Testis (tissue), 3 donors: ENCODE measurements around the gene POC1B. TPM values are rescaled to one million over a fixed set of nuclear protein-coding genes. Genes with fewer than 3 reads are reported as not detected.

Source experiments
- DNase-seq: peaks from one replicate; pipeline ENCODE4 v3.0.0-alpha.2; 2019
- H3K27ac ChIP-seq, 2 donors: fragments of 200-600 bp; sonication (generic); one replicate each; pipeline ENCODE4 v1.5.1; 2019
- H3K27me3 ChIP-seq: fragments of 200-600 bp; sonication (generic); one replicate; pipeline ENCODE4 v1.5.1; 2019
- H3K36me3 ChIP-seq: fragments of 200-600 bp; sonication (generic); one replicate; pipeline ENCODE4 v1.5.1; 2017; ENCODE audit warnings: low read depth; ENCODE audit errors: missing control alignments
- H3K4me1 ChIP-seq: fragments of 200-600 bp; sonication (generic); one replicate; pipeline ENCODE4 v1.5.1; 2019
- H3K4me3 ChIP-seq, 2 donors: fragments of 200-600 bp; sonication (generic); one replicate each; pipeline ENCODE4 v1.5.1; 2017 to 2019
- H3K9me3 ChIP-seq: fragments of 200-600 bp; sonication (generic); one replicate; pipeline ENCODE4 v1.5.1; 2017
- CTCF ChIP-seq, 3 experiments: fragments of 450-650 bp in 2 of 3; fragments of 200-600 bp in 1 of 3; sonication (generic) in 1 of 3; IDR thresholded peaks; one replicate each; pipeline ENCODE4 v1.5.1; 2016 to 2019; ENCODE audit warnings: antibody characterized with exemption in 3 of 3, mild to moderate bottlenecking in 2 of 3, moderate library complexity in 1 of 3
- POLR2A ChIP-seq: fragments of 450-650 bp; IDR thresholded peaks from one replicate; pipeline ENCODE4 v1.6.1; 2017; ENCODE audit warnings: antibody characterized with exemption, mild to moderate bottlenecking, moderate library complexity
- WGBS, 2 donors: methylation state at CpG; one replicate each; pipeline ENCODE4 v1.1.5; 2018; 5-methylcytosine and 5-hydroxymethylcytosine counted together
- intact Hi-C: fragments of 100-400 bp; cut with DNase I; formaldehyde crosslinking; loops from one replicate; pipeline ENCODE4 v1.15.1; 2023; ENCODE audit warnings: low total_unique reads
- polyA plus RNA-seq: library from polyadenylated mRNA; stranded (reverse); fragments of 350-450 nt; fragmentation: Illumina TruSeq; extraction: RNeasy Lipid Tissue Mini Kit (QIAGEN cat#74804); gene quantifications from one replicate; pipeline ENCODE4 v1.2.3, GENCODE V29; 2014; ENCODE audit warnings: low read depth, low replicate concordance; ENCODE audit not compliant: insufficient read depth
- total RNA-seq, 2 donors: library from RNA; depleted of rRNA; stranded (reverse); fragments of >200 nt; gene quantifications; one replicate each; pipeline ENCODE4 v1.2.3, GENCODE V29; 2016

The POC1B gene
- total and polyA plus RNA-seq, 3 donors from 2014 or later, result 16.8 to 30.2 (median 21.3) TPM

- Histone ChIP-seq H3K27me3 (no peaks in the 10 kb centered on the region), H3K36me3 (no peaks in the 10 kb centered on the region), H3K9me3 (no peaks in the 10 kb centered on the region), H3K27ac (peak overlapping the region in 1 of 2 donors; percentile 38), H3K4me1 (peaks cover 28% of the 10 kb centered on the region), H3K4me3 (no peak overlapping the region)
- no peak for DNase-seq
- intact Hi-C loops, result loop anchor here (10.0 kb wide), 1 partner anchor 399 kb away; no protein-coding TSS in a partner anchor
- TF ChIP-seq POLR2A (no peak), CTCF (IDR thresholded peaks at IDR 0.05) (no peak)
- WGBS, 2 donors, result 42 to 44% methylated on average over 7 of the region's 7 CpGs
Observed at GRCh38 chr12:89454080-89454848, 71.6 kb downstream of the POC1B start.

- Histone ChIP-seq H3K27ac (peak overlapping the region; percentile 13 to 38), H3K36me3 (no peaks in the 10 kb centered on the region), H3K27me3 (no peaks in the 10 kb centered on the region), H3K9me3 (no peaks in the 10 kb centered on the region), H3K4me1 (peaks cover 28% of the 10 kb centered on the region), H3K4me3 (no peak overlapping the region)
- intact Hi-C loops, result loop anchor here (10.0 kb wide), 1 partner anchor 399 kb away; no protein-coding TSS in a partner anchor
- DNase-seq, result no peak
- no peak for TF ChIP-seq POLR2A
- TF ChIP-seq CTCF (IDR thresholded peaks at IDR 0.05), result no peak
- WGBS, 2 donors, result 45 to 49% methylated on average over 6 of the region's 6 CpGs
Observed at GRCh38 chr12:89453121-89453978, 72.5 kb downstream of the POC1B start.

GRCh38 chr12:89451841-89452251, 74.0 kb downstream of the POC1B start:
- peak; percentile 33 for DNase-seq
- 19 to 21% methylated on average over 9 of the region's 9 CpGs for WGBS, 2 donors

GRCh38 chr12:89450907-89451306, 74.9 kb downstream of the POC1B start:
- intact Hi-C loops, result loop anchor here (10.0 kb wide), 1 partner anchor 396 kb away; no protein-coding TSS in a partner anchor
- H3K9me3 ChIP-seq, result no peaks in the 10 kb centered on the region

More at GRCh38 chr12:89451841-89452251, 74.0 kb downstream of the POC1B start:
- Histone ChIP-seq H3K4me3 (no peak overlapping the region), H3K9me3 (no peaks in the 10 kb centered on the region), H3K36me3 (no peaks in the 10 kb centered on the region), H3K27me3 (no peaks in the 10 kb centered on the region), H3K4me1 (peaks cover 28% of the 10 kb centered on the region), H3K27ac (peak overlapping the region in 1 of 2 donors; percentile 38)
- intact Hi-C loops, result loop anchor here (10.0 kb wide), 1 partner anchor 397 kb away; no protein-coding TSS in a partner anchor
- TF ChIP-seq POLR2A, result no peak
- TF ChIP-seq CTCF (IDR thresholded peaks at IDR 0.05), result no peak

More at GRCh38 chr12:89450907-89451306, 74.9 kb downstream of the POC1B start:
- no peak for DNase-seq
- Histone ChIP-seq H3K4me1 (peaks cover 28% of the 10 kb centered on the region), H3K27ac (no peak overlapping the region), H3K4me3 (no peak overlapping the region), H3K27me3 (no peaks in the 10 kb centered on the region), H3K36me3 (no peaks in the 10 kb centered on the region)
- TF ChIP-seq CTCF (IDR thresholded peaks at IDR 0.05), result no peak
- no peak for TF ChIP-seq POLR2A
